Inflammatory macrophage treated with lipopolysaccharide for 1 hour (primary cell): Measurements from ENCODE around the gene SNX30.

Experiments used
- DNase-seq, 2 donors: peaks; one replicate each; pipeline ENCODE4 v3.0.0-alpha.2; 2020 to 2022

SNX30 gene

DNA sequence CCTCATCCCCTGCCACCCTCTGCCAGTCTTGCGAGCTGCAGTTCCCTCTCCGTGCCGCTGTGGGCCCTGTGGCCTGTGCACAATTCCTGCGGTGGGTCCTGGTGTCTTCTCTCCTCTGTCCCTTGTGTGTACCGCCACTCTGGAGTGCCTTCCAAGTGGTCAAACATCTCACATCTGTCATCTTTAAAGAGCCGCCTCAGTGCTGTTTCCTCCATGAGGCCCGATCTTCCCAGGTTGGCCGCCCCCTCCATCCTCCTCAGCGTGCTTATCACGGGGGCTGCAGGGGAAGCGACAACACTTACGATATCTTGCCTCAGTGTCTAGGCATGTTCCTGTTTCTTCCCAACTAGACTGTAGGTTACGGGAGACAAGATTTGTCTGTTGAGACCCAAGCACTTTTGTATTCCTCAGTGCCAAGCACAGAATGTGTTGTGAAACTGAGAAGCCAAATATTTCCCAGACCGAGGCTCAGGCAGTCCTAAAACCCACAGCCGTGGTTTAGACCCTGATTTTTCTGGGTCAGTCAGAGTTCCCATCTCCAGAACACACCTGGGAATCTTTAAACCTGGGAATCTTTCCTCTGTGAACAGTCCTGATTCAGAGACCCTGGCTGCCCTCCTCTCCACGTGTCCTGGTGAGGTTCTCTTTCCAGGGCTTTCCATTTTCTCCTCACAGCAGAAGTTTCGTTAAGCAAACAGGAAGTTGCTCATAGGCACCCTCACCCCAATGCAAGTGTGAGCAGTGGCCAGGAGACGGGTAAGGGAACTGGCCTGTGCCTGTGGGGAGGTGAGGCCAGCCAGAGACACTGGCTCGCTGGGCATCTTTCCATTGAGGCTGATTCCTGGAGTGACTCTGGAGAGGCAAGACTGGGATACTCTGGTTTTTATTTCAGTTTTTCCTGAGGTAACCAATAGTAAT is 111.3 kb downstream of the SNX30 start:
- DNase-seq: peak; percentile 94 to 96

DNA sequence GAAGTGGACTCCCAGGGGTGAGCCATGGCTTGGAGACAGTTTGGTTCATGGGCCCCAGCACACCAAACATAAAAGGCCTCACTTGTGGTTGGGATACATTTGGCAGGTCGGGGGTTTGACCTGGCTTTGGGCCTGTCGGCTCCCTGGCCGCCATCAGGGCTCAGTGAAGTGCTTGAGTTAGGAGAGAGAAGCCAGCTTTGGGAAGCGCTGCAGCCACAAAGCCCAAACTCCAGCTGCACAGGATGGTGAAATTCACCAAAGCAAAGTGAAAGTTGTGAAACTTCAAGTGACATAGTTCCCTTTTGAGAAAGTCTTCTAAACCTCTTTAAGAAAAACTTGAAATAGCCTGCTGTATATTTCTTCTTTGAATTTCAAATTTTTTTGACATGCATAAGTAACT is 112.7 kb downstream of the SNX30 start:
- peak; percentile 90 for DNase-seq

DNA sequence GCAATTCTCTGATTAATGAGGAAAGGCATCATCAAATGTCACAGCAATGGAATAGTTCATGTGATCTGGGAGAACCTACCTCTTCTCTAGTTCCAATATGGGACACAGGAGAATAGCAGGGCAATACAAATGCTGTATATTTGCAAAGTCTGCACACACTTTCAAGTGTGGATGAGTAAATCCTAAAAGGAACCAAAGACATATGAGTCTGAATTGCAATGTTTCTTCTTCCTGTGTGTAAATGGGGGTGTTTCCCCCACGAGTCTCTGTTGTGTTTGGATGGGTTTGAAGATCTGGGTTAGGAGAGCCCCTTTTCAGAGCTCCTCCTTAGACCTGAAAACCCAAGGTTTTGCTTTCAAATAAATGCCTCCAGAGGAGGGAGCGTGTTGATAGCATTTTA is 113.2 kb downstream of the SNX30 start:
- DNase-seq: peak; percentile 45 to 76

DNA sequence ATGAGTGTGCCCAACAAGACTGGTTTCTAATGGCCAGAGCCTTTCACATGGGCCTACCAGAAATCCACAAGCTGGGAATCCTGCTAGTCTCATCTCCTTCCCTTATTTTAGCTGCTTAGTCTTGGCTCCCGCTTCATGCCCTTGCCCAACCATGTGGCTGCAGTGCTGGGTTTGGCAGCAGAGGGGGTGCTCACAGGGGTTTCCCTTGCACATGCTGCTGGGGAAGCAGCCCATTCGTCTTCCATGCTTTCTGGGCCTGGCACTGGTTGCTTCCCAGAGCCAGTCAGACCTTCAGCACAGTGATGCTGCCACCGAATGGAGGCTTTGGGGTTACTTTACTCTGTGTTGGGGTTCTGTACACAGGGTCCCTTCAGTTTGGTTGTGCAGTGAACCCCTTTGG is 113.8 kb downstream of the SNX30 start:
- DNase-seq: peak; percentile 42 to 80

DNA sequence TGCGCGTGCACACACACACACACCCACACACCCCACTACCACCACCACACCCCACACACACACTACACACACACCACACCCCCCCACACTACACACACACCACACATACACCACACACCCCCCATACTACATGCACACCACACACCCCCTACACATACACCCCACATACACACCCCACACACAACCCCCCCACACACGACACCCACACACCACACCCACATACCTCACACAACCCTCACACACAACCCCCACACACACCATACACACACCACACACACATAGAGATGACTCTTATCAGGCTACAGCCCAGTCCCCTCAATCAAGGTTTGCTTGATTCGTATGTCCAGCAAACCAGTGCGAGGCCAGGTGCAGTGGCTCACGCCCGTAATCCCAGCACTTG is 114.4 kb downstream of the SNX30 start:
- no peak for DNase-seq

DNA sequence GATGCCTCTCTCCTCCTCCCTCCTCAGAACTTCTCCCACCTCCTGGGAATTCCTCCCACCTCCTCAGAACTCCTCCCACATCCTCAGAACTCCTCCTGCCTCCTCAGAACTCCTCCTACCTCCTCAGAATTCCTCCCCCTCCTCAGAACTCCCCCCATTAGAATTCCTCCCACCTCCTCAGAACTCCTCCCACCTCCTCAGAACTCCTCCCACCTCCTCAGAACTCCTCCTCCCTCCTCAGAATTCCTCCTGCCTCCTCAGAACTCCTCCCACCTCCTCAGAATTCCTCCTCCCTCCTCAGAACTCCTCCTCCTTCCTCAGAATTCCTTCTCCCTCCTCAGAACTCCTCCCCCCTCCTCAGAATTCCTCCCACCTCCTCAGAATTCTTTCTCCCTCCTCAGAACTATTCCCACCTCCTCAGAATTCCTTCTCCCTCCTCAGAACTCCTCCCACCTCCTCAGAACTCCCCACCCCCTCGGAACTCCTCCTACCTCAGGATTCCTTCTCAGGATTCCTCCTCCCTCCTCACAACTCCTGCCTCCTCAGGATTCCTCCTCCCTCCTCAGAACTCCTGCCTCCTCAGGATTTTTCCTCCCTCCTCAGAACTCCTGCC is 116.2 kb downstream of the SNX30 start:
- peak in 1 of 2 donors; percentile 71 for DNase-seq

DNA sequence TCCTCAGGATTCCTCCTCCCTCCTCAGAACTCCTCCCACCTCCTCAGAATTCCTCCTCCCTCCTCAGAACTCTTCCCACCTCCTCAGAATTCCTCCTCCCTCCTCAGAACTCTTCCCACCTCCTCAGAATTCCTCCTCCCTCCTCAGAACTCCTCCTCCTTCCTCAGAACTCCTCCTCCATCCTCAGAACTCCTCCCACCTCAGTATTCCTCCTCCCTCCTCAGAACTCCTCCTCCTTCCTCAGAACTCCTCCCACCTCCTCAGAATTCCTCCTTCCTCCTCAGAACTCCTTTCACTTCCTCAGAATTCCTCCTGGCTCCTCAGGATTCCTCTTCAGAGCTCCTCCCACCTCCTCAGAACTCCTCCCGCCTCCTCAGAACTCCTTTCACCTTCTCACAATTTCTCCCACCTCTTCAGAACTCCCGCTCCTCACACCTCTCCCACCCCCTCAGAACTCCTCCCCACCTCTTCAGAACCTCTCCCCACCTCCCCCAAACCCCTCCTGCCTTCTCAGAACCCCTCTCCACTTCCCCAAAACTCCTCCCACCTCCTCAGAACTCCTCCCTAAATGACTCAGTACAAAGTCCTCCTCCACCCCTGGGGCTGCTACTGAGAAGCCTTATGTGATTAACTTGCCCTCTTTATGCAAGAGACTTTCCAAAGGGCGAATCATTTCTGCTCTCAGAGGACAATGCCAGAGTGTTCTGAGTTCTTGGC is 116.9 kb downstream of the SNX30 start:
- peak; percentile 93 to 97 for DNase-seq

DNA sequence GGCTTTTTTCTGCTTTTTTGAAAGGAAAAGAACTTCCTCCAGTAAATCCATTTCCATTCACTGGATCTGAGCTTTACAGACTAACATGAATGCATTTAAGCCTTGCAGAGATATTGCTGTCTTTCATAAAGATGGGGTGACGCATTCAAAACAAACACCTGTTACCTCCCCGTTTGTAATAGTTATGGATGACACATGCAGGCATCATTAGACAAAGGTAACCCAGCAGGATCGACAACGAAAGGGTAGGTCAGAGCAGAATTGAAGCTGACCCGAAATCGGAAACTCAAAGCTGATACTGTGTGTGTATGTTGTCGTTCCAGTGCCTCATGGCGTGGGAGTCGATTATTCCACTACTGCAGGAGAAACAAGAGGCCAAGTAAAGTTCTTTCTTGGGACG is 117.9 kb downstream of the SNX30 start:
- no peak for DNase-seq

DNA sequence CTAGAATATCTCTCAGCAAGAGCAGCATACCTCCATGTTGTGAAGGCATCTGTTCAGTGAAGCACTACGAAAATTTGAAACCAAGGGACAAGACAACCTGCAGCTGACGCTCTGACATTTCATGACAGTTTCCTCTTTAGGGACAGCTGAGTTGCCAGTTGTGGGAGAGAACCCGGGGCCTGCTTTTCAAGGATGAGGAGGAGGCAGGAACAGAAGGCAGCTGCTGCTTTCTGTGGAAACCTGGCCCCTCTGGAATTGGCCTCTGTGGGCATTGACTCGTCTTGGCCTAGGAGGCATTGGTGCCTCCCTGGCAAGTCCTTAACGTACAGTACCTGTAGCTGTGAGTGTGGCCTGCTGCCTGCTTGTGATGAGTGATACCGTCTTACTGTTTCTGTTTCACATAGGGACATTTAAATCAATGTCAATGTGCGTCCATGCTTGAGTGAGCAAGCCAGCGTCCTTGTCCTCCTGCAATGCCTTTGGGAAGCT is 118.5 kb downstream of the SNX30 start:
- DNase-seq: no peak

DNA sequence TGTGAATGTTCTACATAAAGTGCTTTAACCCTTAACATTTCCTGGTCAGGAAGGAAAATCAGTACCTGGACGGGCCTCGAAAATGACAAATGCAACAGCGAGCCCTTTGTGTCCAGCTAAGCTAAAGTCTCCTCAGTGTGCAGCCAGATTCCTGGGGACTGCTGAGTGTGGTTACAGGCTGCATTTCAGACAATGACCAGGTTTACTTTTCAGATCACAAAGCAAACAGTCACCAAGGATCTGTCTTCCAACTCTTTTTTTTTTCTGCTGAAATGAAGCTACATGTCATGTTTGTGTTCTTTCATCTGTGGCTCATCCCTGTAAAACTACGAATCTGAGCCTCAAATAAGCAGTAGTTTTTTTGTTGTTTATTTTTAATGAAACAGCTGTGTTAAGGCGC is 119.4 kb downstream of the SNX30 start:
- no peak for DNase-seq

DNA sequence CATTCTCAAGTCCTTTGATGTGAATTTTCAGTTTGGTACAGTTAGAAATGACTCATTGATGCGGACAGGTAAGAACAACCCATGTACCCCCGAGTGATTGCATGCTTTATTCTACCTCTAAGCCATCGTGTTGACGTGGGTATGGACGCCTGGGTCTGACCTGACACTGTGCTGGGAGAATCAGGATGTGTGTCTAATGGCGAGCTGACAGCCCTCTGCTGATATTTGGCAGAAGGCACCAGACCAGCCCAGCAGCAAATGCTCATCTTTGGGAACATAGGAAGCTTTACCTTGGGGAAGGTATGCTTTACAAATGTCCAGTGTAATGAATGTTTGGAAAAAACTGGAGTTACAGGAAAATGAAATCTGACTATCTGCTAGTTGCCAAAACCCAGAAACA is 120.0 kb downstream of the SNX30 start:
- no peak for DNase-seq

DNA sequence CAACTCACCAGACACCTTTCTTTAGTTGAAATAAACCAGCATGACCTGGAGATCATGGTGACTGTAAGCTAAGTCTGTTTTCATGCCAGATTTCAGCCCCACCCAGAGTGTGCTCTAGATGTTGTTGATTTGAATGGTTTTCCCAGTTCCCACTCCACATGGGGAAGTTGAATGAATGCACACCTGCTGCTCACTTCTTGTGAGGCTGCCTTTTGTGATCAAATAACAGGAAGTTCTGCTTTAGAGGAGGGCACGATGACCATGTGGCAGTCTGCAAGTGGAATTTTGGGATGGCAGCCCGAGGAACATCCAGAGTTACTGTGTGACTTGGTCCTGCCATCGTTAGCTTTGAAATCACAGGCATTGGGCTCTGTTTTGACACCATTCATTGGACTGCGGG is 121.5 kb downstream of the SNX30 start:
- no peak for DNase-seq

DNA sequence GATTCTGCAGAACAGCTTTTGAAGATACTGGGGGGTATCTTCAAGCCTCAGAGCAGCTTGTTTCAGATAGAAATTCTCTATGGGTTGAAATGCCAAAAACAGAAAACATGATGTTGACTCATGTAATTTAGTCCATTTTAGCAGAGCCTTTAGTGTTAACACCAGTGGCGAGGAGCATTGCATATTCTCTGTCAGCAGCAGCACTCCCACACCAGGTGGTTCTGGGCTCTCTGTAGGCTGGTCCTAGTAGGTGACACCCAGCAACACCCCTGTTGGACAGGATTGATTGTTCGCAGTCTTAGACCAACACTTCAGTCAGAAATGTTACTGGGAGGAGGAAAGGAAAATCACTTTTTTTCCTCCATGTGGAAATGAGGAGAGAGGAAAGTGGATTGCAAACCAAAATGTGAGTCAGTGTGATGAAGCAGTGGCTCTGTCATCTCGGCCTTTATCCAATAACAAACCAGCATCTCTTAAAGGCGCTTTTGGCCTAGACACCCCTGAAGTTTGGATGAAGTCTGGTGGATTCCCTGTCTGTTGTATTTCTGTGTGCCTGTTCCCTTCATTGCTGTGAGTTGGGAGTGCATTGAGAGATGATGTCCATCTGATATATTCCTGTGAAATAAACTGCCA is 123.3 kb downstream of the SNX30 start:
- no peak for DNase-seq

DNA sequence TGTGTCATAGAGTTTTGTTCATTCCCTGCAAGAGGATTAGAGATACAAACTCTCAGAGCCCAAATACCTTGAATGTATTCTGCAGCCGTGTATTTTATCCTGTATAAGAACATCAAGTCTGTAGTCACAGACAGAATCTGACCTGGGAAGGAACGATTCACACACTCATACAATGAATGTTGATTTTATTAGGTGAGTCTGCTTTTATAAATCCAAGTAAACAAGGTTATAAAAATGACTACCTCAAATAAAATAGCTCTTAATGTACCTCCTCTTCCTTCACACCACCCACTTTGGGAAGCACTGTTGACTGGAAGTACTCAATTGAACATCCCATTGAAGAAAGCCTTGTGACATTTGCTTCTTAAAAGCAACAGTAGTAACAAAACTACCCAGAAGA is 128.2 kb downstream of the SNX30 start:
- no peak for DNase-seq

DNA sequence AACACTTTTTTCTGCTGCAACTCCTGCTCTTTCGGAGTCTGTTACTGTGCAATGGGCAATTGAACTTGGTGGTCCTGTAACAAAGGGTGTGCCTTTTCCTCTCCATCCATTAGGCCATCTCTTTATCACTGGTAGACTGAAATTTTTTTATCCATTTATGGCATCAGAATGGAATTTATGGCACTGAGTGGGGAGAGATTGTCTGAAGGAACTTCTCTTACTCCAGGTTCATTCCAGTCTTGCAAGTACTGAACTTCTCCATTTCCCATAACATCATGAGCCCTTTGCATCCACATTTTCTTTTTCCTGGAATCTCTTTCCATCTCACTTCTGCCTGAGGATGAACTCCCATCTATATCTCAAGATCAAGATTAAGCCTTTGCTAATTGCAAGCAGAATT is 130.1 kb downstream of the SNX30 start:
- peak; percentile 32 to 74 for DNase-seq

DNA sequence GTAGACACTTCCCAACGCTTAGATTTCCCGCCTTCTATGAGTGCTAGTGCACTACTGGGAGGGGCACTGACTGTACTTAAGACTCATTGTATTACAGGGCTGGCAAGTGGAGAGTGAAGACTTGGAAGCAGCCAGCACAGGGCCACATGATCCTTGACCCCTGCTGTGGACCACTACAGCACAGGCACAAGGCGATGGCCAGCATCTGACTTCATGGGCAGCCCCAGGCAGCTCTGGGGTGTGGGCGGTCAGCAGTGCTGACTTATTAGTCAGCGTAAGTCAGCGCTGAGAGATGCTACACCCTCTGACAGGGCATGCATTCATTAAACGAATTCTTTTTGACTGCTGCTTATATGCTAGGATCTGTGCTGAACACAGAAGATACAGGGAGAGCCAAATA is 130.8 kb downstream of the SNX30 start:
- DNase-seq: peak; percentile 63 to 87

DNA sequence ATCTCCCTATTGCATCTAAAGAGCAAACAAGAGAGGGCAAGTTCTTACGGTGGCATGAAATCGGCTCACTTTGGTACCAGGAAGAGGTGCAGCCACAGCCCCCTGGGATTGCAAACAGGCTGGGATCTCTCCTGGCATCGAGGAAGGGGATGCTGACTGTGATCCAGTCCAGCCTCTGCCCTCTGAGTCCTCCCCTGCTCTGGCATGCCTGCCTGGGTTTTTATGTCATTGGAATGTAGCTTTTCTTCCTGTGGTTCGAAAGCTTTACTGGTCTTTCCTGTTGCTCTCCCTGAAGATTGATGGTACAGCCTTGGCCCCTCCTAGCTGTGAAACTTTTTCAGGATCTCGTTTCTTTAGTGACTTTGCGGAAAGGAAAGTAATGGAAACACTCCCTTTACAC is 133.5 kb downstream of the SNX30 start:
- no peak for DNase-seq

DNA sequence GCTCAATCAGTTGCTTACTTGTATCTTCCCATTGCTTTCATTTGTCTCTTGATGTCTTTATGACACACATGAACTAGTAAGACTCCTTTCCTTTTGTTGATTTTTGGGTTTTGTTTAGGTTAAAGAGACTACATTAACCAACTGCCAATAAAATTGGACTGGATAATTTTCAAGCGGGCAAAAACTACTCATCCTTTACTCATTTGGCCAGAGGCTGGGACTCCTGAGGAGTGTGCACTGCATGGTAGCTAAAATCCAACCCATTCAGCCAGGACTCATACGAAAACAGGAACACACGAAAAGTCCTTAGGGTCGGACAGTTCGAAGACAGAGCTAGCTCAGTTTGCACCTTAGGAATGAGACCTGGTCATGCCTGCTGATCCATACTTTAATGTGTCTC is 134.2 kb downstream of the SNX30 start:
- no peak for DNase-seq

DNA sequence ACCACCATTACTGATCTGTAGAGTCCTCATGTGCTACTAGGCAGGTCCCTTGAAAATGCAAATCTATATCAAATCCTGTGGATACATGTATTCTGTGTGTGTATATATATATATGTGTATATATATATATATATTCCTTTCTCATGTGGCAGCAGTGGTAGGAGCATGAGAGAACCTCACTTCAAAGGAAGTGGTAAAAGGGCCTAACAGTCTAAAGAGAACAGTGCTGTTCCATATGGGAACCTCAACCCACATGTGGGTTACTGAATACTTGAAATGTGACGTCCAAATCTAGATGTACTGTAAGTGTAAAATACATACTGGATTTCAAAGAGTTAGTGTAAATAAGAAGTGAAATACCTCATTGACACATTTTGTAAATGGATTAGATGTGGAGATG is 134.8 kb downstream of the SNX30 start:
- no peak for DNase-seq

DNA sequence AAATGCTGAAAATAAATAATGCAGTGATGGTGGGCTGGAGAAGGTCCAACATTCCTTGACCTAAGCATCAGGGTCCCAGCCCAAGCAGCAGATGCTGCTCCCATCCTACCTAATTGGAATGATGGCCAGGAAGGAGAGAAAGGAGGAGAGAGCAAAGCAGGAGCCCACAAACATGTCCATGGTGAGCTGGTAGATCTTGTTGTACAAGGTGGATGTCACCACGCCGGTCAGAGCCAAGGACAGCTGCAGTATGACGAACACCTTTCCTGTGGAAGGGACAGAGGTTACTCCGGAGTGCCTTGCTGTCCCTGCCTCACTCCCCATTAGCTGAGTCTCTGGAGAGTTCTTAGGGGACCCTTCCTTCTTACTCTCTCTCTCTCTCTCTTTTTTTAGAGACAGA is 135.8 kb downstream of the SNX30 start:
- DNase-seq: no peak

DNA sequence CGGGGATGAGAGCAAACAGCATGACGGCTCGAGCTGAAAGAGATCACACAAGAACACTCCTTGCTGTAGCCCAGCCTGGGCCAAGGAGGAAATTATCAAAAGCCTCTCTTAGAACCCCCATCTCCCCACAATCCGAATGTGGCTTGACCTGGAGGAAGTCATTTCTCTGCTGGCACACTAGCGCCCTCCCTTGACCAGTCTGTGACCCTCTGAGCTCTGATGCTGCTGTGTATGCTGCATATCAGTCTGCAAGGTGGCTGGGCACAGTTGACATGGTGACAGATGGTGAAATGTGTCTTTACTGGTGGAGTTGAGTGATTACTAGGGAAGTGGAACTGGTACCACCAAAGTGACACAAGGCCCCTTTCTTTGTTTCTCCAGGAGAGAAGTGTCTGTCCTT is 136.8 kb downstream of the SNX30 start:
- DNase-seq: peak; percentile 65 to 74

DNA sequence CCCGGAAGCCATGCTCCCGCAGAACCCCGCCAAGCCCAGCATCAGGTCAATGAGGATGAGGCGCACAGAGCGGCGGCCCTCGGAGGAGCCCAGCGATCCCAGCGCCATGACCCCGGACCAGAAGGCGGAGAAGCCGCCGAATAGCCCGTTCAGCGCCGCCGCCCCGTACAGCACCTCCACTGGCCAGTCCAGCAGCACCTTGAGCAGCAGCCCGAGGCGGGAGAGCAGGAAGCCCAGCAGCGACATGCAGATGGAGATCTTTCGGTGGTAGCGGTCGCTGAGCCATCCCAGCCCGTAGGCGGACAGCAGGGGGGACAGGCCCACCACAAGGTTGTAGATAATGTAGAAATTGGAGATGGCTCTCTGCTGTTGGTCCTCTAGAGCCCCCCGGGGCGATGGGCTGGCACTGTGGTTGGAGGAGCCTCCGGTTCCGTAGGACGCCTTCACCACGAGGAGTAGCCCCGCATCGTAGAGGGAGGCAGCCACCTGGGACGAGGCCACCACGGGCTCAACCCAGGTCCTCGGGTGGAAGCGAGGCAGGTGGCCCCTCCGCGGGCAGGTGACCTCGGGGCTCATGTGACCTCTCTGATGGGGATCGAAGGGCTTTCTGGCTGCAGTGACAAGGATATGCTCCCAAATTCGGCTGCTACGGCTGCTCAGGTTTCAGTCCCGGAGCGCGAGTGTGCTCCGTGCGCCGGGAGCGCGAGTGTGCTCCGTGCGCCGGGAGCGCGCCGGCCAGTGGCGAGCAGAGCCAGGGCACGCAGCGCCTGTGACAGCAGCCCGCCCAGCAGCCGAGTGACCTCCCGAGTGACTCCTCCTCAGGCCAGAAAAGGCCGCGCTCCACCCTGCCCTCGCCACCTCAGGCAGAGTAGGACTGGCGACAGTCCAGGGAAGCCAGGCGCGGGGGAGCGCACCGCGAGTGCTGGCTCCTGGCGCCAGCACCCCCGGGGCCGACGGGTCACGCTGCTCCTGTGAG is 139.8 kb downstream of the SNX30 start, which contains the start of gene SLC46A2:
Gene SLC46A2, minus strand, starts transcription at position 771 of the 976 bp plus-strand sequence. Its CDS starts 195 bp downstream, at position 576.
- peak; percentile 45 to 52 for DNase-seq
